Right atrium auricular region (tissue), 2 donors: ENCODE data around the gene RAB11FIP4. TPM values are rescaled to one million over a fixed set of nuclear protein-coding genes. Genes with fewer than 3 reads are reported as not detected.

Experiments used
- DNase-seq: peaks from one replicate; pipeline ENCODE4 v3.0.0-alpha.2; 2019; ENCODE audit warnings: low spot score
- H3K27ac ChIP-seq, 2 donors: fragments of 200-600 bp; sonication (generic); 1 replicate in 1 of 2; 2 replicates in 1 of 2; pipeline ENCODE4 v1.5.1; 2016 to 2019
- H3K27me3 ChIP-seq, 2 donors: fragments of 200-600 bp; sonication (generic); one replicate each; pipeline versions ENCODE4 v1.5.1 to v1.6.0; 2017 to 2019
- H3K36me3 ChIP-seq: fragments of 200-600 bp; sonication (generic); one replicate; pipeline ENCODE4 v1.5.1; 2016
- H3K4me1 ChIP-seq, 2 donors: fragments of 200-600 bp; sonication (generic); one replicate each; pipeline versions ENCODE4 v1.5.1 to v1.6.0; 2017 to 2019
- H3K4me3 ChIP-seq, 2 donors: fragments of 200-600 bp; sonication (generic); 1 replicate in 1 of 2; 2 replicates in 1 of 2; pipeline ENCODE4 v1.5.1; 2017 to 2019; ENCODE audit warnings: mild to moderate bottlenecking in 1 of 2, moderate library complexity in 1 of 2
- H3K9me3 ChIP-seq, 2 donors: fragments of 200-600 bp; sonication (generic); one replicate each; pipeline ENCODE4 v1.5.1; 2019
- CTCF ChIP-seq, 2 donors: fragments of 200-600 bp; sonication (generic); IDR thresholded peaks; one replicate each; pipeline ENCODE4 v1.5.1; 2019; ENCODE audit warnings: antibody characterized with exemption in 2 of 2
- total RNA-seq, 2 donors: library from RNA; depleted of rRNA; stranded (reverse); fragments of >200 nt; gene quantifications; one replicate each; pipeline ENCODE4 v1.1.0, GENCODE V29; 2016

RAB11FIP4 gene
- total RNA-seq, 2 donors from 2014 or later, result 4.4 to 7.2 TPM

DNA sequence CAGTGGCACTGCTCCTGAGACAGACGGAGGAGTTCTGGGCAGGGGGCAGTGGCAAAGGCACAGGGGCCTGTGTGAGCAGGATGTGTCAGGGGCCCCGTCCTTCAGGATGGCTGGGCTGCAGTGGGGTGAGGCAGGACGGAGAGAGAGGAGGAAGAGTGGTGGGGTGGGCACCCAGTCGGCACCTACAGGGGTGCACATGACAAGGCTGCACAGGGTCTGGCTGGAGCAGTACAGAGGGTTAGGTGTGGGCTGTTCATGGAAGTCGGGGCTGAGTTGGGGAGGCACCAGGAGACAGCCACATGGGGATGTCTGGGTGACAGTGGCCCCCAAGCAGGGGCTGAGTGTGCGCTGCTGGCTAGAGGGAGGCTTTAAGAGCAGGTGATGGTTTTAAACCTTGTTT, 106.0 kb downstream of the RAB11FIP4 start:
- no peak overlapping the region for H3K4me3 ChIP-seq
- peaks cover 0 to 27% of the 10 kb centered on the region in 2 donors for H3K4me1 ChIP-seq
- TF ChIP-seq CTCF (IDR thresholded peaks at IDR 0.05), result no peak
- H3K36me3 ChIP-seq, result no peaks in the 10 kb centered on the region
- H3K27ac ChIP-seq, result no peak overlapping the region
- H3K27me3 ChIP-seq, result no peaks in the 10 kb centered on the region
- no peak for DNase-seq
- H3K9me3 ChIP-seq, result no peaks in the 10 kb centered on the region

- Histone ChIP-seq H3K9me3 (no peaks in the 10 kb centered on the region), H3K36me3 (no peaks in the 10 kb centered on the region), H3K27ac (no peak overlapping the region), H3K4me1 (peaks cover 0 to 21% of the 10 kb centered on the region in 2 donors), H3K27me3 (no peaks in the 10 kb centered on the region), H3K4me3 (no peak overlapping the region)
- TF ChIP-seq CTCF (IDR thresholded peaks at IDR 0.05), result no peak
- no peak for DNase-seq
These were observed 106.7 kb downstream of the RAB11FIP4 start for GRCh38 chr17:31497994-31498826.

- Histone ChIP-seq H3K4me3 (no peak overlapping the region), H3K27ac (peak overlapping the region; percentile 48 to 74), H3K27me3 (no peaks in the 10 kb centered on the region), H3K9me3 (no peaks in the 10 kb centered on the region), H3K4me1 (peaks cover 0 to 15% of the 10 kb centered on the region in 2 donors), H3K36me3 (no peaks in the 10 kb centered on the region)
- no peak for TF ChIP-seq CTCF (IDR thresholded peaks at IDR 0.05)
- DNase-seq, result no peak
These were observed 108.5 kb downstream of the RAB11FIP4 start for GRCh38 chr17:31499771-31500554.

DNA sequence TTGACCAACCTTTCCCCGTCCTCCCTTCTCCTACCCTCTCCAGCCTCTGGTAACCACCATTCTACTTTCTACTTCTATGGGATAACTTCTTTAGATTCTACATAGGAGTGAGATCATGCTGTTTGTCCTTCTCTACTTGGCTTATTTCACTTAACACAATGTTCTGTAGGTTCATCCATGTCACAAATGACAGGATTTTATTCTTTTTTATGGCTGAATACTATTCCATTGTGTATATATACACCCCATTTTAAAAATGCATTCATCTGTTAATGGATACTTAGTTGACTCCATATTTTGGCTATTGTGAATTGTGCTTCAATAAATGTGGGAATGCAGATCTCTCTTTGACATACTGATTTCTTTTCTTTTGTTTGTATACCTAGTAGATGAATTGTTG, 115.0 kb downstream of the RAB11FIP4 start:
- Histone ChIP-seq H3K27ac (no peak overlapping the region), H3K4me3 (no peak overlapping the region), H3K36me3 (no peaks in the 10 kb centered on the region), H3K27me3 (no peaks in the 10 kb centered on the region), H3K9me3 (no peaks in the 10 kb centered on the region), H3K4me1 (peaks cover 0 to 24% of the 10 kb centered on the region in 2 donors)
- TF ChIP-seq CTCF (IDR thresholded peaks at IDR 0.05), result no peak
- no peak for DNase-seq

DNA sequence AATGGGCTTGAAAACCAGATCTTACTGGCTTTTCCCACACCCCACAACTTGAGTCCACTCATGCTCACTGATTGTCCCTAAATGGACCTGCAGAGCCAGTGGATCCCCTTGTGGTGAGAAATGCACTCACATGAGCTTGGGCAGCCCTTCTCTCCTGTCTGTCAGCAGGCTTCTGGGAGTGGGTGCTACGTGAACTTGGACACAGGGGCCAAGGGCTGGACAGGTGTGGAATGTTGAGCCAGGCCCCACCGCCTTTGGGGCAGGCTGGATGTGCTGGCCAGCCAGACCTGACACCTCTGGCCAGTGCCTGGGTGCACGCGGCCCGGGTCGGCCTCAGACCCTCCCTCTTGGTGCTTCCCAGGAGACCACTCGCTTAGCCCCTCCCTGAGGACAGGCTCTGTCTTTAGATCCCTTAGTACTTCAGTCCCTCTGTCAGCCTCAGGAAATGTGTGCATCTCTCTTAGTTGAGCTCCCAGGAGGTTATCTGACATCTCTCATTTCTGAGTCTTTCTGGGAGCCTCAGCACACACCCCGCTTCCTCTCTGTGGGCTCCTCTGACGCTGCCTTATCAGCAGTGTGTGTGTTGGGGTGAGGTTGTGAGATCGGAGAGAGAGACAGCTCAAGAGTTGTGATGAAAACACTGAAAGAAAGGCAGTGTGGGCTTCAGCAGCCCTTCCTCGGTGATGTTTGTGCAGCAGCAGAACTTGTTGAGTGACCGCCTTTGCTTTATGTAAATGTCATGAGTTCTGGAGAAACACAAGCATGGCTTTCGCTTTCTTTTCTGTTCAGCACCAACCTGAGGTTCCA, 117.0 kb downstream of the RAB11FIP4 start:
- Histone ChIP-seq H3K27ac (peak overlapping the region; percentile 58 to 64), H3K9me3 (no peaks in the 10 kb centered on the region), H3K4me1 (peaks cover 0 to 24% of the 10 kb centered on the region in 2 donors), H3K36me3 (no peaks in the 10 kb centered on the region), H3K27me3 (no peaks in the 10 kb centered on the region), H3K4me3 (no peak overlapping the region)
- DNase-seq, result no peak
- TF ChIP-seq CTCF (IDR thresholded peaks at IDR 0.05), result peak in 1 of 2 donors; percentile 44
